Panc1 (cell line): Measurements from ENCODE around the gene NKAIN2.

Experiments
- POLR2AphosphoS5 ChIP-seq: IDR thresholded peaks from 2 replicates; pipeline ENCODE4 v1.6.1; 2012; ENCODE audit warnings: mild to moderate bottlenecking, low read depth, low read length, moderate library complexity
- SIN3A ChIP-seq: IDR thresholded peaks from 2 replicates; pipeline ENCODE4 v1.6.1; 2012; ENCODE audit warnings: low read depth, mild to moderate bottlenecking, low read length, moderate library complexity, borderline replicate concordance; ENCODE audit not compliant: insufficient read depth
- TCF7L2 ChIP-seq: IDR thresholded peaks from 2 replicates; pipeline ENCODE4 v1.6.1; 2011; ENCODE audit warnings: mild to moderate bottlenecking, low read depth, low read length, inconsistent platforms
- TF ChIP-seq, protein P1 (sequence below): fragments of 450-650 bp; IDR thresholded peaks from 2 replicates; pipeline ENCODE4 v1.5.1; 2017; ENCODE audit warnings: mild to moderate bottlenecking
- TF ChIP-seq, protein P2 (sequence below), 2 experiments: IDR thresholded peaks; 2 replicates each; pipeline ENCODE4 v1.6.1; 2011 to 2012; ENCODE audit warnings: low read depth in 2 of 2, control low read depth in 1 of 2, low read length in 1 of 2, mild to moderate bottlenecking in 1 of 2, moderate library complexity in 1 of 2; ENCODE audit not compliant: insufficient read depth in 1 of 2

DNA sequence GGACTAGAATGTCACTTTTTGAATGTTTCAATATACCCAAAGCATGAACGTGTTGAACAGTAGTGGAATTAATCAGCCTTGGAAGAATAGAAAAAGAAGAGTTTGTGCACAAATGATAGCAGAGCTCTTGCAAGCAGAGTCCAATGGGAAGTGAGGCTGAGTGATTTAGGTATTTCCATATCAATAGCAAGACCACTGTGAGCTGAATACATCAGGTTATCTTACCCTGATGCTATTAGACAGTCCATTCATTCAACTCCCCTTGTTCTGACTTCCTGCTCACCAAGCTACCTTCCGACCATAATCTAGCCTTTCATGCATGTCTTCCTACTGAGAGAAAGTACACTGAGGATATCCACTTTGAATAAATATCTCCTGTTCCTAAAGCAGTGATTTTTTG is 809.4 kb downstream of the NKAIN2 start:
- TF ChIP-seq, protein P1, sequence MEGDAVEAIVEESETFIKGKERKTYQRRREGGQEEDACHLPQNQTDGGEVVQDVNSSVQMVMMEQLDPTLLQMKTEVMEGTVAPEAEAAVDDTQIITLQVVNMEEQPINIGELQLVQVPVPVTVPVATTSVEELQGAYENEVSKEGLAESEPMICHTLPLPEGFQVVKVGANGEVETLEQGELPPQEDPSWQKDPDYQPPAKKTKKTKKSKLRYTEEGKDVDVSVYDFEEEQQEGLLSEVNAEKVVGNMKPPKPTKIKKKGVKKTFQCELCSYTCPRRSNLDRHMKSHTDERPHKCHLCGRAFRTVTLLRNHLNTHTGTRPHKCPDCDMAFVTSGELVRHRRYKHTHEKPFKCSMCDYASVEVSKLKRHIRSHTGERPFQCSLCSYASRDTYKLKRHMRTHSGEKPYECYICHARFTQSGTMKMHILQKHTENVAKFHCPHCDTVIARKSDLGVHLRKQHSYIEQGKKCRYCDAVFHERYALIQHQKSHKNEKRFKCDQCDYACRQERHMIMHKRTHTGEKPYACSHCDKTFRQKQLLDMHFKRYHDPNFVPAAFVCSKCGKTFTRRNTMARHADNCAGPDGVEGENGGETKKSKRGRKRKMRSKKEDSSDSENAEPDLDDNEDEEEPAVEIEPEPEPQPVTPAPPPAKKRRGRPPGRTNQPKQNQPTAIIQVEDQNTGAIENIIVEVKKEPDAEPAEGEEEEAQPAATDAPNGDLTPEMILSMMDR, result no peak
- TF ChIP-seq, protein P2, sequence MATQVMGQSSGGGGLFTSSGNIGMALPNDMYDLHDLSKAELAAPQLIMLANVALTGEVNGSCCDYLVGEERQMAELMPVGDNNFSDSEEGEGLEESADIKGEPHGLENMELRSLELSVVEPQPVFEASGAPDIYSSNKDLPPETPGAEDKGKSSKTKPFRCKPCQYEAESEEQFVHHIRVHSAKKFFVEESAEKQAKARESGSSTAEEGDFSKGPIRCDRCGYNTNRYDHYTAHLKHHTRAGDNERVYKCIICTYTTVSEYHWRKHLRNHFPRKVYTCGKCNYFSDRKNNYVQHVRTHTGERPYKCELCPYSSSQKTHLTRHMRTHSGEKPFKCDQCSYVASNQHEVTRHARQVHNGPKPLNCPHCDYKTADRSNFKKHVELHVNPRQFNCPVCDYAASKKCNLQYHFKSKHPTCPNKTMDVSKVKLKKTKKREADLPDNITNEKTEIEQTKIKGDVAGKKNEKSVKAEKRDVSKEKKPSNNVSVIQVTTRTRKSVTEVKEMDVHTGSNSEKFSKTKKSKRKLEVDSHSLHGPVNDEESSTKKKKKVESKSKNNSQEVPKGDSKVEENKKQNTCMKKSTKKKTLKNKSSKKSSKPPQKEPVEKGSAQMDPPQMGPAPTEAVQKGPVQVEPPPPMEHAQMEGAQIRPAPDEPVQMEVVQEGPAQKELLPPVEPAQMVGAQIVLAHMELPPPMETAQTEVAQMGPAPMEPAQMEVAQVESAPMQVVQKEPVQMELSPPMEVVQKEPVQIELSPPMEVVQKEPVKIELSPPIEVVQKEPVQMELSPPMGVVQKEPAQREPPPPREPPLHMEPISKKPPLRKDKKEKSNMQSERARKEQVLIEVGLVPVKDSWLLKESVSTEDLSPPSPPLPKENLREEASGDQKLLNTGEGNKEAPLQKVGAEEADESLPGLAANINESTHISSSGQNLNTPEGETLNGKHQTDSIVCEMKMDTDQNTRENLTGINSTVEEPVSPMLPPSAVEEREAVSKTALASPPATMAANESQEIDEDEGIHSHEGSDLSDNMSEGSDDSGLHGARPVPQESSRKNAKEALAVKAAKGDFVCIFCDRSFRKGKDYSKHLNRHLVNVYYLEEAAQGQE (IDR thresholded peaks at IDR 0.05; ENCODE audit: insufficient read depth in 1 of 2, low read depth in 2 of 2, low read length in 1 of 2), result no peak
- TF ChIP-seq POLR2AphosphoS5, result no peak
- TF ChIP-seq TCF7L2, result no peak
- no peak for TF ChIP-seq SIN3A
